Epithelial cell of proximal tubule (primary cell): ENCODE results near the gene TSPAN18. TPM values are rescaled to one million over a fixed set of nuclear protein-coding genes. Genes with fewer than 3 reads are reported as not detected.

Experiments
- DNase-seq: peaks from one replicate; pipeline ENCODE4 v3.0.0-alpha.2; 2011; ENCODE audit warnings: low read depth
- H3K4me3 ChIP-seq: 2 replicates; pipeline ENCODE4 v1.5.1; 2011; ENCODE audit warnings: low read depth, mild to moderate bottlenecking, low read length
- CTCF ChIP-seq: conservative IDR thresholded peaks from 2 replicates; pipeline ENCODE4 v1.5.1; 2012; ENCODE audit warnings: low read depth, mild to moderate bottlenecking, low read length
- total RNA-seq: library from RNA; depleted of rRNA; stranded (reverse); fragments of >200 nt; gene quantifications from 2 replicates; pipeline ENCODE4 v1.2.3, GENCODE V29; 2015

Gene TSPAN18
- total RNA-seq, 1 donor from 2014 or later = 1.6 TPM

- no peak overlapping the region for H3K4me3 ChIP-seq
- DNase-seq = no peak
- TF ChIP-seq CTCF = no peak
Measured at GRCh38 chr11:44942029-44942955, 215.5 kb downstream of the TSPAN18 start.

GRCh38 chr11:44943118-44943517, 216.4 kb downstream of the TSPAN18 start:
- H3K4me3 ChIP-seq = no peak overlapping the region
- no peak for TF ChIP-seq CTCF
- no peak for DNase-seq

GRCh38 chr11:44943696-44944095, 216.9 kb downstream of the TSPAN18 start:
- no peak for TF ChIP-seq CTCF
- DNase-seq = no peak
- H3K4me3 ChIP-seq = no peak overlapping the region

GRCh38 chr11:44944181-44944852, 217.6 kb downstream of the TSPAN18 start:
- DNase-seq = no peak
- no peak overlapping the region for H3K4me3 ChIP-seq
- TF ChIP-seq CTCF = no peak

GRCh38 chr11:44944853-44945235, 218.1 kb downstream of the TSPAN18 start:
- H3K4me3 ChIP-seq = no peak overlapping the region
- TF ChIP-seq CTCF = no peak
- DNase-seq = no peak

GRCh38 chr11:44945666-44946065, 218.9 kb downstream of the TSPAN18 start:
- no peak for TF ChIP-seq CTCF
- no peak for DNase-seq

More at GRCh38 chr11:44945666-44946065, 218.9 kb downstream of the TSPAN18 start:
- no peak overlapping the region for H3K4me3 ChIP-seq
